Heart right ventricle (tissue), 16 donors: ENCODE results near the gene MUC5AC. TPM values are rescaled to one million over a fixed set of nuclear protein-coding genes. Genes with fewer than 3 reads are reported as not detected.

ENCODE experiments used
- ATAC-seq, 8 donors: fragments of 200-7000 bp; cut with Tn5 transposase; one replicate each; pipeline ENCODE4 v1.9.1; 2020; ENCODE audit warnings: mild to moderate bottlenecking in 8 of 8, moderate library complexity in 8 of 8, moderate number of reproducible peaks in 1 of 8
- DNase-seq, 2 donors: peaks; one replicate each; pipeline ENCODE4 v3.0.0-alpha.2; 2020
- H3K27ac ChIP-seq, 10 donors: fragments of 200-600 bp; sonication (generic) in 2 of 10; one replicate each; pipeline versions ENCODE4 v1.5.0 to v1.8.0; 2020 to 2022; ENCODE audit warnings: mild to moderate bottlenecking in 3 of 10
- H3K27me3 ChIP-seq, 7 donors: fragments of 200-600 bp; one replicate each; pipeline ENCODE4 v1.8.0; 2021 to 2022; ENCODE audit warnings: mild to moderate bottlenecking in 2 of 7
- H3K36me3 ChIP-seq, 9 donors: fragments of 200-600 bp; sonication (generic) in 1 of 9; one replicate each; pipeline versions ENCODE4 v1.5.0 to v1.8.0; 2020 to 2022; ENCODE audit warnings: mild to moderate bottlenecking in 2 of 9
- H3K4me1 ChIP-seq, 9 donors: fragments of 200-600 bp; sonication (generic) in 1 of 9; one replicate each; pipeline versions ENCODE4 v1.5.0 to v1.8.0; 2020 to 2022; ENCODE audit warnings: mild to moderate bottlenecking in 4 of 9
- H3K4me3 ChIP-seq, 10 donors: fragments of 200-600 bp; sonication (generic) in 2 of 10; one replicate each; pipeline versions ENCODE4 v1.5.0 to v1.8.0; 2020 to 2022; ENCODE audit warnings: mild to moderate bottlenecking in 7 of 10, moderate library complexity in 2 of 10
- H3K9me3 ChIP-seq, 11 donors: fragments of 200-600 bp in 10 of 11; sonication (generic) in 2 of 11; one replicate each; pipeline versions ENCODE4 v1.5.0 to v1.8.0; 2013 to 2022; ENCODE audit warnings: mild to moderate bottlenecking in 2 of 11, control low read depth in 1 of 11, moderate library complexity in 1 of 11
- WGBS, 2 donors: extraction: QIAGEN DNeasy Blood & Tissue Kit; methylation state at CpG; one replicate each; pipeline ENCODE4 v1.1.7; 2013; ENCODE audit warnings: inconsistent platforms in 1 of 2; 5-methylcytosine and 5-hydroxymethylcytosine counted together
- intact Hi-C, 10 donors: fragments of 100-400 bp; cut with DNase I; formaldehyde crosslinking; loops; one replicate each; pipeline versions ENCODE4 v1.11.1 to v1.14.2; 2022
- polyA plus RNA-seq, 2 donors: library from polyadenylated mRNA; stranded (reverse); fragments of 200-250 nt; gene quantifications; one replicate each; pipeline ENCODE4 v1.2.3, GENCODE V29; 2013
- total RNA-seq, 10 donors: library from RNA; stranded (reverse); fragmentation: NEBNext Ultra II Directional in 3 of 10; extraction: Animal tissue kit (Norgen Biotek cat#: 25700) in 3 of 10; gene quantifications; one replicate each; pipeline versions ENCODE4 v1.2.1 to v1.2.4, GENCODE V29; 2021 to 2023
- TF ChIP-seq, protein P1 (sequence below), 9 donors: fragments of 200-600 bp; sonication (generic) in 2 of 9; IDR thresholded peaks; one replicate each; pipeline versions ENCODE4 v1.5.0 to v1.8.0; 2021 to 2022; ENCODE audit warnings: antibody characterized with exemption in 9 of 9, mild to moderate bottlenecking in 5 of 9, moderate library complexity in 1 of 9
- donor health status: Arrhythmogenic right ventricular cardiomyopathy.
- donor health status: ischemic (EF 13 %, LVEDD 7.1; RV severe dilation, severe dysfunction).
- donor health status: healthy with polysubstance abuse.
- donor health status: DM: no; HTN: yes; CAD: no.
- donor health status: DM: no; HTN: no; CAD: no.
- donor health status: ischemic (EF 25% LVEDD 6.9; RV normal size, moderate dysfunction).
- donor health status: ischemic (EF 25% LVEDD 5.7; RV mildly dilated, moderate dysfunction).
- donor health status: healthy.
- donor health status: DM: yes; HTN: yes; CAD: no.
- donor health status: Ischemic cardiomyopathy.
- donor health status: ischemic (EF 35%, LVEDD 5.7; RV mildly dilated, moderate dysfunction).
- donor health status: nonischemic (EF 11% LVEDD 7.7; RV severe dilation, severe dysfunction).
- donor health status: DM: yes; HTN: yes; CAD: no.
- donor health status: PGD.
- donor health status: ischemic (EF 29% LVEDD 5.4; RV normal size, mild dysfunction).
- donor health status: nonischemic (EF 23%, LVEDD 6.1; RV moderate dilation, normal function).

The MUC5AC gene
- total and polyA plus RNA-seq, 12 donors = not detected

GRCh38 chr11:1205987-1206331 lies 48.2 kb downstream of the MUC5AC start:
- H3K27me3 ChIP-seq = peaks cover 0 to 21% (median 15%) of the 10 kb centered on the region in 7 donors
- H3K4me3 ChIP-seq = no peak overlapping the region
- peaks cover 0 to 14% (median 0%) of the 10 kb centered on the region in 11 donors for H3K9me3 ChIP-seq
- ATAC-seq (no peak), DNase-seq (no peak)
- TF ChIP-seq, protein P1, sequence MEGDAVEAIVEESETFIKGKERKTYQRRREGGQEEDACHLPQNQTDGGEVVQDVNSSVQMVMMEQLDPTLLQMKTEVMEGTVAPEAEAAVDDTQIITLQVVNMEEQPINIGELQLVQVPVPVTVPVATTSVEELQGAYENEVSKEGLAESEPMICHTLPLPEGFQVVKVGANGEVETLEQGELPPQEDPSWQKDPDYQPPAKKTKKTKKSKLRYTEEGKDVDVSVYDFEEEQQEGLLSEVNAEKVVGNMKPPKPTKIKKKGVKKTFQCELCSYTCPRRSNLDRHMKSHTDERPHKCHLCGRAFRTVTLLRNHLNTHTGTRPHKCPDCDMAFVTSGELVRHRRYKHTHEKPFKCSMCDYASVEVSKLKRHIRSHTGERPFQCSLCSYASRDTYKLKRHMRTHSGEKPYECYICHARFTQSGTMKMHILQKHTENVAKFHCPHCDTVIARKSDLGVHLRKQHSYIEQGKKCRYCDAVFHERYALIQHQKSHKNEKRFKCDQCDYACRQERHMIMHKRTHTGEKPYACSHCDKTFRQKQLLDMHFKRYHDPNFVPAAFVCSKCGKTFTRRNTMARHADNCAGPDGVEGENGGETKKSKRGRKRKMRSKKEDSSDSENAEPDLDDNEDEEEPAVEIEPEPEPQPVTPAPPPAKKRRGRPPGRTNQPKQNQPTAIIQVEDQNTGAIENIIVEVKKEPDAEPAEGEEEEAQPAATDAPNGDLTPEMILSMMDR (IDR thresholded peaks at IDR 0.05) = no peak
- no peaks in the 10 kb centered on the region for H3K36me3 ChIP-seq
- intact Hi-C loops = no loop called here
- H3K4me1 ChIP-seq = peaks cover 0 to 7% (median 3%) of the 10 kb centered on the region in 9 donors
- no peak overlapping the region for H3K27ac ChIP-seq
- 88 to 91% methylated on average over 8 of the region's 8 CpGs for WGBS, 2 donors

DNA sequence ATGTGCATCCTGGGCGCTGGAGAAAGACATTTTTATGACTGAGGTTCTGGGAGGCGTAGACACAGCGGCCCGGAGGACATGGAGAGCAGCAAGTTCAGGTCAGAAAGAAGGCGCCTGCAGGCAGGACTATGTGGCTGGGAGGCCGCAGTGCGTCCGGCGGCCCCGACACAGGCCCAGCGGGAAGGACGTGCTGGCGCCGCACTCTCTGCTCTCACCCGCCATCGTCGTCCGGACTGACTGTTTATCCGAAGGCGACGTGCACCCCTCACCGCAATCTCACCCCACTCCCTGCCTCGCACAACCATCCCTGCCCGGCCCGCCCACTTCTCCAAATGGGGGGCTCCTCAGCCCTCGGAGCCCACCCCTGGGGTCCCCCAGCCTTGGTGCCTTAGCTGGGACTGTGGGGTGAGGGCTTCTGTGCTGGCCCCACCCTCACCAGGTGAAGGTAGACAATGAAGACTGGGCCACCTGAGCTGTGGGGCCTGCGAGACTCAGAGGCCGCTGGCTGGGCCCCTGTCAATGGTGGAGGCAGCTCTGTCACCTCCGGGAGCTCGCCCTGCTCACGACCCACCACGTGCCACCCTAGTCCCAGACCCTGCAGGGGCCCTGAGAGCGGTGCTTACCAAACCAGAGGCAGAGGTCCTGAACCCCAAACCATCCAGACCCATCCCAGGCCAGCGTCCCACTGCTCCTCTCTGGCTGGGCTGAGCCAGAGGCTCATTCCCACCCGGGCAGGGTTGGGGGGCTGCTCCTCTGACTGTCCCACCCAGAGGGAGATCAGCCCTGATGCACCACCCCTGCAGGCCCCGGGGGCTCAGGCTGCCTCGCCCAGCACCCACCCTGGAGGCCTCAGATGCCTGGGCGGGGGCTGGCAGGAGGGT lies 48.9 kb downstream of the MUC5AC start:
- Histone ChIP-seq H3K27ac (no peak overlapping the region), H3K4me3 (no peak overlapping the region), H3K9me3 (peaks cover 0 to 21% (median 5%) of the 10 kb centered on the region in 11 donors), H3K27me3 (peaks cover 0 to 19% (median 15%) of the 10 kb centered on the region in 7 donors), H3K4me1 (peaks cover 0 to 7% (median 3%) of the 10 kb centered on the region in 9 donors), H3K36me3 (no peaks in the 10 kb centered on the region)
- 83 to 92% methylated on average over 38 of the region's 38 CpGs for WGBS, 2 donors
- no peak for ATAC-seq
- intact Hi-C loops = no loop called here
- DNase-seq = no peak
- TF ChIP-seq, protein P1 (IDR thresholded peaks at IDR 0.05) = no peak

GRCh38 chr11:1207401-1208143 lies 49.8 kb downstream of the MUC5AC start:
- Histone ChIP-seq H3K27me3 (peaks cover 0 to 19% (median 14%) of the 10 kb centered on the region in 7 donors), H3K4me1 (peaks cover 0 to 7% (median 3%) of the 10 kb centered on the region in 9 donors), H3K27ac (no peak overlapping the region), H3K9me3 (peaks cover 0 to 30% (median 14%) of the 10 kb centered on the region in 11 donors), H3K36me3 (no peaks in the 10 kb centered on the region), H3K4me3 (no peak overlapping the region)
- intact Hi-C loops = no loop called here
- WGBS, 2 donors = 84 to 88% methylated on average over 34 of the region's 34 CpGs
- ATAC-seq (no peak), DNase-seq (peak in 1 of 2 donors; percentile 9)
- TF ChIP-seq, protein P1 (IDR thresholded peaks at IDR 0.05) = no peak

DNA sequence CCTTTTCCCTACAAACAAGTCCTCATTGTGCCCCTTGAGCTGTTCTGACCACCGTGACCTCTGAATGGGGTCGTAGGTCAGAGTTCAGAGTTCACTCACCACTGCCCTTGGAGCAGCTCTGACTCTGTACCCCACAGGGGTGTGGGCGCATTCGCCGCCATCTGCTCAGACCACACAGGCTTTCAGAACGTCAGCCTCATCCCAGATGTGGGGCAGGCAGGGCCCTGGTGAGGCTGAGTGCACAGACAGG lies 50.3 kb downstream of the MUC5AC start:
- Histone ChIP-seq H3K27ac (no peak overlapping the region), H3K36me3 (no peaks in the 10 kb centered on the region), H3K27me3 (peaks cover 0 to 19% (median 9%) of the 10 kb centered on the region in 7 donors), H3K4me3 (no peak overlapping the region), H3K4me1 (peaks cover 0 to 3% (median 1%) of the 10 kb centered on the region in 9 donors), H3K9me3 (peaks cover 0 to 35% (median 19%) of the 10 kb centered on the region in 11 donors)
- ATAC-seq (no peak), DNase-seq (no peak)
- intact Hi-C loops = no loop called here
- 80 to 88% methylated on average over 6 of the region's 6 CpGs for WGBS, 2 donors
- TF ChIP-seq, protein P1 (IDR thresholded peaks at IDR 0.05) = no peak
